HG03378 (cell line): ENCODE measurements around the gene IGF1.

Experiments
- ATAC-seq: cut with Tn5 transposase; IDR thresholded peaks from one replicate; pipeline ENCODE4 v1.9.1; 2021; ENCODE audit warnings: mild to moderate bottlenecking, moderate library complexity; ENCODE audit not compliant: unreplicated experiment

IGF1 gene

GRCh38 chr12:102497743-102498142 is 17.4 kb upstream of the IGF1 start:
- no peak for ATAC-seq

- no peak for ATAC-seq
Observed at GRCh38 chr12:102496591-102496990, 16.2 kb upstream of the IGF1 start.

- ATAC-seq = no peak
Observed at GRCh38 chr12:102487226-102487625, 6.9 kb upstream of the IGF1 start.

- ATAC-seq = no peak
Observed at GRCh38 chr12:102486153-102486552, 5.8 kb upstream of the IGF1 start.

- ATAC-seq = peak; percentile 52
Observed at GRCh38 chr12:102484428-102484958, 4.1 kb upstream of the IGF1 start.

- peak; percentile 8 for ATAC-seq
Observed at GRCh38 chr12:102484017-102484416, 3.7 kb upstream of the IGF1 start.

GRCh38 chr12:102483466-102483865 is 3.1 kb upstream of the IGF1 start:
- ATAC-seq = peak; percentile 57

- ATAC-seq = no peak
Observed at GRCh38 chr12:102481705-102482425, 1.5 kb upstream of the IGF1 start.

GRCh38 chr12:102479939-102480338 is 424 bp downstream of the IGF1 start:
- ATAC-seq = no peak

- ATAC-seq = peak; percentile 35
Observed at GRCh38 chr12:102479099-102479885, 1.1 kb downstream of the IGF1 start.

GRCh38 chr12:102478405-102479098 is 1.8 kb downstream of the IGF1 start:
- ATAC-seq = peak; percentile 62

- no peak for ATAC-seq
Observed at GRCh38 chr12:102475355-102475754, 5.0 kb downstream of the IGF1 start.

- ATAC-seq = no peak
Observed at GRCh38 chr12:102474438-102475064, 5.8 kb downstream of the IGF1 start.

- no peak for ATAC-seq
Observed at GRCh38 chr12:102472496-102472895, 7.9 kb downstream of the IGF1 start.

- no peak for ATAC-seq
Observed at GRCh38 chr12:102471556-102471955, 8.8 kb downstream of the IGF1 start.

- no peak for ATAC-seq
Observed at GRCh38 chr12:102470945-102471344, 9.4 kb downstream of the IGF1 start.

GRCh38 chr12:102468261-102468915 is 12.0 kb downstream of the IGF1 start:
- no peak for ATAC-seq

GRCh38 chr12:102465762-102466560 is 14.4 kb downstream of the IGF1 start:
- no peak for ATAC-seq

- no peak for ATAC-seq
Observed at GRCh38 chr12:102463659-102464249, 16.6 kb downstream of the IGF1 start.
